Loucy (cell line): ENCODE results near the gene TNKS1BP1.
"Not testable (repeated sequence)": the region's sequence is repeated elsewhere in the genome, so short reads cannot be mapped to it uniquely, and the experiment has no call there.

ENCODE experiments used
- H2AFZ ChIP-seq: fragments of 200-600 bp; sonication (generic); 2 replicates; pipeline ENCODE4 v1.6.0; 2016; ENCODE audit warnings: antibody characterized with exemption, mild to moderate bottlenecking, low read length, moderate library complexity
- H3F3A ChIP-seq: fragments of 200-600 bp; 2 replicates; pipeline ENCODE4 v1.6.0; 2016; ENCODE audit warnings: antibody characterized with exemption, low read depth, mild to moderate bottlenecking
- H3K27me3 ChIP-seq: fragments of 200-600 bp; sonication (generic); 2 replicates; pipeline ENCODE4 v1.6.1; 2014; ENCODE audit warnings: low read length, mild to moderate bottlenecking; ENCODE audit not compliant: insufficient read depth, poor library complexity, severe bottlenecking
- H3K36me3 ChIP-seq: fragments of 200-600 bp; sonication (generic); 2 replicates; pipeline ENCODE4 v1.6.1; 2016; ENCODE audit warnings: low read length; ENCODE audit not compliant: insufficient read depth
- H3K4me1 ChIP-seq: fragments of 200-600 bp; sonication (generic); 2 replicates; pipeline ENCODE4 v1.5.1; 2014; ENCODE audit warnings: low read length, mild to moderate bottlenecking; ENCODE audit not compliant: insufficient read depth, poor library complexity, severe bottlenecking
- H3K4me2 ChIP-seq: fragments of 200-600 bp; sonication (generic); 2 replicates; pipeline ENCODE4 v1.6.0; 2014; ENCODE audit warnings: antibody characterized with exemption, low read length, low read depth, mild to moderate bottlenecking; ENCODE audit not compliant: poor library complexity, severe bottlenecking
- H3K4me3 ChIP-seq: fragments of 200-600 bp; sonication (generic); 2 replicates; pipeline ENCODE4 v1.5.1; 2014; ENCODE audit warnings: low read length, mild to moderate bottlenecking, mixed read lengths; ENCODE audit not compliant: poor library complexity, severe bottlenecking
- H3K79me2 ChIP-seq: fragments of 200-600 bp; sonication (generic); 2 replicates; pipeline ENCODE4 v1.6.1; 2014; ENCODE audit warnings: low read length; ENCODE audit not compliant: insufficient read depth
- H3K9ac ChIP-seq: fragments of 200-600 bp; sonication (generic); 2 replicates; pipeline ENCODE4 v1.6.0; 2014; ENCODE audit warnings: mild to moderate bottlenecking, low read depth, low read length, moderate library complexity; ENCODE audit not compliant: poor library complexity, severe bottlenecking
- H3K9me2 ChIP-seq: fragments of 200-600 bp; sonication (generic); replicated peaks from 2 replicates; pipeline ENCODE4 v1.6.1; 2016; ENCODE audit warnings: low read depth, low read length, mixed read lengths
- H3K9me3 ChIP-seq: fragments of 200-600 bp; sonication (generic); 2 replicates; pipeline ENCODE4 v1.6.1; 2014; ENCODE audit warnings: mild to moderate bottlenecking, antibody characterized with exemption, low read length, low read depth; ENCODE audit not compliant: insufficient read depth
- H4K20me1 ChIP-seq: fragments of 200-600 bp; sonication (generic); 2 replicates; pipeline ENCODE4 v1.6.0; 2014; ENCODE audit warnings: antibody characterized with exemption, low read length, mild to moderate bottlenecking; ENCODE audit not compliant: insufficient read depth, poor library complexity, severe bottlenecking
- CTCF ChIP-seq: fragments of 200-600 bp; sonication (generic); conservative IDR thresholded peaks from 2 replicates; pipeline ENCODE4 v1.5.1; 2014; ENCODE audit warnings: mild to moderate bottlenecking, antibody characterized with exemption, low read length
- EZH2phosphoT487 ChIP-seq: fragments of 200-600 bp; IDR thresholded peaks from 2 replicates; pipeline ENCODE4 v1.6.1; 2018; ENCODE audit warnings: antibody characterized with exemption, mild to moderate bottlenecking, moderate library complexity, borderline replicate concordance

Gene TNKS1BP1

GRCh38 chr11:57299150-57299737 is 25.5 kb downstream of the TNKS1BP1 start:
- H3K79me2 ChIP-seq, result no peaks in the 10 kb centered on the region
- H3K9ac ChIP-seq, result no peak overlapping the region
- no peaks in the 10 kb centered on the region for H3K4me1 ChIP-seq
- no peaks in the 10 kb centered on the region for H3F3A ChIP-seq
- H3K27me3 ChIP-seq, result no peaks in the 10 kb centered on the region
- no peak overlapping the region for H3K4me2 ChIP-seq
- no peaks in the 10 kb centered on the region for H4K20me1 ChIP-seq
- H3K4me3 ChIP-seq, result no peak overlapping the region
- TF ChIP-seq EZH2phosphoT487, result no peak
- no peaks in the 10 kb centered on the region for H3K9me2 ChIP-seq
- H3K36me3 ChIP-seq, result peaks cover 4% of the 10 kb centered on the region; the same call in 1 of the 2 replicates
- H2AFZ ChIP-seq, result no peak overlapping the region
- H3K9me3 ChIP-seq, result no peaks in the 10 kb centered on the region; the same call in 1 of the 2 replicates

GRCh38 chr11:57297221-57297620 is 27.5 kb downstream of the TNKS1BP1 start:
- no peaks in the 10 kb centered on the region for H4K20me1 ChIP-seq
- no peak overlapping the region for H3K4me3 ChIP-seq
- no peak overlapping the region for H2AFZ ChIP-seq
- H3K36me3 ChIP-seq, result peaks cover 4% of the 10 kb centered on the region; the same call in 1 of the 2 replicates
- H3K27me3 ChIP-seq, result no peaks in the 10 kb centered on the region
- H3F3A ChIP-seq, result no peaks in the 10 kb centered on the region
- no peaks in the 10 kb centered on the region for H3K79me2 ChIP-seq
- no peak overlapping the region for H3K9ac ChIP-seq
- H3K9me3 ChIP-seq, result no peaks in the 10 kb centered on the region; the same call in 1 of the 2 replicates
- H3K4me2 ChIP-seq, result no peak overlapping the region
- H3K4me1 ChIP-seq, result no peaks in the 10 kb centered on the region
- H3K9me2 ChIP-seq, result no peaks in the 10 kb centered on the region
- TF ChIP-seq EZH2phosphoT487 (no peak), CTCF (no peak)

GRCh38 chr11:57296205-57296604 is 28.5 kb downstream of the TNKS1BP1 start:
- not testable (repeated sequence) for H3K9me3 ChIP-seq, H3K9ac ChIP-seq, H3K4me3 ChIP-seq, H3F3A ChIP-seq, H3K4me1 ChIP-seq, H4K20me1 ChIP-seq, H2AFZ ChIP-seq, H3K79me2 ChIP-seq, H3K4me2 ChIP-seq, H3K36me3 ChIP-seq, H3K27me3 ChIP-seq, H3K9me2 ChIP-seq

- H3K9me3 ChIP-seq, result no peaks in the 10 kb centered on the region; the same call in 1 of the 2 replicates
- H3K4me1 ChIP-seq, result no peaks in the 10 kb centered on the region
- H3K27me3 ChIP-seq, result no peaks in the 10 kb centered on the region
- no peak overlapping the region for H2AFZ ChIP-seq
- H3F3A ChIP-seq, result no peaks in the 10 kb centered on the region
- no peak overlapping the region for H3K4me3 ChIP-seq
- H3K9ac ChIP-seq, result no peak overlapping the region
- no peaks in the 10 kb centered on the region for H4K20me1 ChIP-seq
- H3K9me2 ChIP-seq, result no peaks in the 10 kb centered on the region
- no peak for TF ChIP-seq EZH2phosphoT487
- no peaks in the 10 kb centered on the region for H3K79me2 ChIP-seq
- peaks cover 4% of the 10 kb centered on the region; the same call in 1 of the 2 replicates for H3K36me3 ChIP-seq
- H3K4me2 ChIP-seq, result no peak overlapping the region
Observed at GRCh38 chr11:57294225-57295131, 30.3 kb downstream of the TNKS1BP1 start.
